Urinary bladder (tissue), 4 donors: Measurements from ENCODE around the gene MRPL20. TPM values are rescaled to one million over a fixed set of nuclear protein-coding genes. Genes with fewer than 3 reads are reported as not detected.
"Not testable (repeated sequence)": the region's sequence is repeated elsewhere in the genome, so short reads cannot be mapped to it uniquely, and the experiment has no call there.

ENCODE experiments used
- DNase-seq: peaks from one replicate; pipeline ENCODE4 v3.0.0-alpha.2; 2015; ENCODE audit errors: extremely low spot score
- H3K27ac ChIP-seq: one replicate; pipeline ENCODE4 v1.5.1; 2013; ENCODE audit warnings: low read depth, mild to moderate bottlenecking, moderate library complexity
- H3K36me3 ChIP-seq: one replicate; pipeline ENCODE4 v1.6.1; 2013; ENCODE audit warnings: mild to moderate bottlenecking, moderate library complexity; ENCODE audit not compliant: insufficient read depth
- H3K4me1 ChIP-seq: one replicate; pipeline ENCODE4 v1.6.1; 2013; ENCODE audit warnings: mild to moderate bottlenecking, moderate library complexity; ENCODE audit not compliant: insufficient read depth
- H3K4me3 ChIP-seq: one replicate; pipeline ENCODE4 v1.5.1; 2013; ENCODE audit warnings: low read depth, low read length
- WGBS: extraction: QIAGEN DNeasy Blood & Tissue Kit; methylation state at CpG from one replicate; pipeline ENCODE4 v1.1.7; 2013; 5-methylcytosine and 5-hydroxymethylcytosine counted together
- polyA plus RNA-seq: library from polyadenylated mRNA; stranded (reverse); fragments of 200-250 nt; gene quantifications from one replicate; pipeline ENCODE4 v1.2.3, GENCODE V29; 2013
- total RNA-seq: library from RNA; depleted of rRNA; stranded (reverse); fragments of >200 nt; gene quantifications from one replicate; pipeline ENCODE4 v1.2.3, GENCODE V29; 2014
- donor health status: healthy with polysubstance abuse.
- donor health status: healthy.

Gene MRPL20
- total and polyA plus RNA-seq, 2 donors: 55.1 to 183 TPM

GRCh38 chr1:1417825-1418463, 10.9 kb upstream of the MRPL20 start:
- not testable (repeated sequence) for H3K4me3 ChIP-seq, DNase-seq, H3K4me1 ChIP-seq, H3K27ac ChIP-seq, H3K36me3 ChIP-seq
- 82% methylated on average over 25 of the region's 25 CpGs for WGBS

GRCh38 chr1:1417396-1417795, 10.3 kb upstream of the MRPL20 start:
- H3K4me3 ChIP-seq, DNase-seq, H3K36me3 ChIP-seq, H3K4me1 ChIP-seq, H3K27ac ChIP-seq: not testable (repeated sequence)
- WGBS: 73% methylated on average over 5 of the region's 5 CpGs

GRCh38 chr1:1415751-1416150, 8.7 kb upstream of the MRPL20 start:
- no peak overlapping the region for H3K4me3 ChIP-seq
- DNase-seq: no peak
- 72% methylated on average over 13 of the region's 13 CpGs for WGBS
- H3K27ac ChIP-seq: no peak overlapping the region
- no peaks in the 10 kb centered on the region for H3K36me3 ChIP-seq
- no peaks in the 10 kb centered on the region for H3K4me1 ChIP-seq

- 95% methylated on average over 11 of the region's 11 CpGs for WGBS
- not testable (repeated sequence) for H3K4me1 ChIP-seq, H3K4me3 ChIP-seq, H3K27ac ChIP-seq, H3K36me3 ChIP-seq, DNase-seq
Measured at GRCh38 chr1:1412311-1412902, 5.3 kb upstream of the MRPL20 start.

GRCh38 chr1:1411626-1412025, 4.5 kb upstream of the MRPL20 start:
- Histone ChIP-seq H3K27ac (no peak overlapping the region), H3K4me3 (no peak overlapping the region), H3K36me3 (no peaks in the 10 kb centered on the region), H3K4me1 (no peaks in the 10 kb centered on the region)
- DNase-seq: no peak
- 90% methylated on average over 13 of the region's 13 CpGs for WGBS

- not testable (repeated sequence) for H3K4me3 ChIP-seq
Measured at GRCh38 chr1:1410238-1410637, 3.1 kb upstream of the MRPL20 start.

GRCh38 chr1:1407636-1408318, 684 bp upstream of the MRPL20 start:
- peak overlapping the region; percentile 97 for H3K4me3 ChIP-seq
- 7% methylated on average over 41 of the region's 41 CpGs for WGBS
- peaks cover 2% of the 10 kb centered on the region for H3K4me1 ChIP-seq
- peak overlapping the region; percentile 81 for H3K27ac ChIP-seq
- DNase-seq: no peak
- H3K36me3 ChIP-seq: no peaks in the 10 kb centered on the region

More at GRCh38 chr1:1410238-1410637, 3.1 kb upstream of the MRPL20 start:
- H3K36me3 ChIP-seq, DNase-seq, H3K4me1 ChIP-seq, H3K27ac ChIP-seq: not testable (repeated sequence)
- whole genome bisulfite sequencing: 51% methylated on average over 8 of the region's 8 CpGs

GRCh38 chr1:1406101-1406820, 832 bp downstream of the MRPL20 start:
- Histone ChIP-seq H3K27ac (no peak overlapping the region), H3K36me3 (peaks cover 3% of the 10 kb centered on the region), H3K4me1 (peaks cover 2% of the 10 kb centered on the region), H3K4me3 (peak overlapping the region; percentile 97)
- DNase-seq: no peak
- 41% methylated on average over 43 of the region's 43 CpGs for WGBS

- Histone ChIP-seq H3K4me3 (no peak overlapping the region), H3K36me3 (peaks cover 3% of the 10 kb centered on the region), H3K4me1 (peaks cover 2% of the 10 kb centered on the region), H3K27ac (no peak overlapping the region)
- WGBS: 75% methylated on average over 7 of the region's 7 CpGs
- DNase-seq: no peak
Measured at GRCh38 chr1:1403653-1404052, 3.4 kb downstream of the MRPL20 start.

- H3K27ac ChIP-seq, H3K36me3 ChIP-seq, DNase-seq, H3K4me1 ChIP-seq, H3K4me3 ChIP-seq: not testable (repeated sequence)
- WGBS: 84% methylated on average over 9 of the region's 9 CpGs
Measured at GRCh38 chr1:1402901-1403392, 4.1 kb downstream of the MRPL20 start.

- H3K36me3 ChIP-seq: peaks cover 5% of the 10 kb centered on the region
- no peak for DNase-seq
- 71% methylated on average over 20 of the region's 20 CpGs for WGBS
- H3K4me1 ChIP-seq: peaks cover 2% of the 10 kb centered on the region
- H3K27ac ChIP-seq: no peak overlapping the region
- H3K4me3 ChIP-seq: no peak overlapping the region
Measured at GRCh38 chr1:1402072-1402900, 4.8 kb downstream of the MRPL20 start.

- H3K4me1 ChIP-seq: peaks cover 2% of the 10 kb centered on the region
Measured at GRCh38 chr1:1401457-1402010, 5.6 kb downstream of the MRPL20 start.

More at GRCh38 chr1:1401457-1402010, 5.6 kb downstream of the MRPL20 start:
- Histone ChIP-seq H3K36me3 (peaks cover 5% of the 10 kb centered on the region), H3K27ac (no peak overlapping the region), H3K4me3 (no peak overlapping the region)
- no peak for DNase-seq
- 89% methylated on average over 7 of the region's 7 CpGs for WGBS
